Dedifferentiated amniotic fluid mesenchymal stem cell (primary cell): ENCODE measurements around the gene PHACTR1.

ENCODE experiments used
- DNase-seq: peaks from one replicate; pipeline ENCODE4 v3.0.0-alpha.2; 2016; ENCODE audit errors: extremely low spot score

The PHACTR1 gene

GRCh38 chr6:13191461-13191860 is 474.9 kb downstream of the PHACTR1 start:
- DNase-seq, result no peak

GRCh38 chr6:13194852-13195251 is 478.3 kb downstream of the PHACTR1 start:
- DNase-seq, result peak; percentile 17

GRCh38 chr6:13195803-13196202 is 479.2 kb downstream of the PHACTR1 start:
- DNase-seq, result no peak

GRCh38 chr6:13198168-13198567 is 481.6 kb downstream of the PHACTR1 start:
- DNase-seq, result no peak

- no peak for DNase-seq
These were observed 484.8 kb downstream of the PHACTR1 start for GRCh38 chr6:13201336-13201735.

GRCh38 chr6:13203145-13203544 is 486.6 kb downstream of the PHACTR1 start:
- no peak for DNase-seq

- no peak for DNase-seq
These were observed 488.5 kb downstream of the PHACTR1 start for GRCh38 chr6:13205106-13205505.

GRCh38 chr6:13212096-13212495 is 495.5 kb downstream of the PHACTR1 start:
- no peak for DNase-seq

- DNase-seq, result no peak
These were observed 496.0 kb downstream of the PHACTR1 start for GRCh38 chr6:13212538-13212937.

GRCh38 chr6:13215390-13215789 is 498.8 kb downstream of the PHACTR1 start:
- no peak for DNase-seq

- DNase-seq, result no peak
These were observed 499.9 kb downstream of the PHACTR1 start for GRCh38 chr6:13216236-13217014.

GRCh38 chr6:13217206-13217905 is 500.8 kb downstream of the PHACTR1 start:
- DNase-seq, result no peak

- no peak for DNase-seq
These were observed 503.7 kb downstream of the PHACTR1 start for GRCh38 chr6:13220266-13220665.

GRCh38 chr6:13222048-13222447 is 505.5 kb downstream of the PHACTR1 start:
- DNase-seq, result no peak

- no peak for DNase-seq
These were observed 509.5 kb downstream of the PHACTR1 start for GRCh38 chr6:13226071-13226470.

- no peak for DNase-seq
These were observed 512.0 kb downstream of the PHACTR1 start for GRCh38 chr6:13228264-13229204.

GRCh38 chr6:13229205-13230085 is 512.9 kb downstream of the PHACTR1 start:
- DNase-seq, result no peak

GRCh38 chr6:13233106-13233505 is 516.5 kb downstream of the PHACTR1 start:
- no peak for DNase-seq

- DNase-seq, result peak; percentile 19
These were observed 517.6 kb downstream of the PHACTR1 start for GRCh38 chr6:13234130-13234529.

GRCh38 chr6:13235339-13235738 is 518.8 kb downstream of the PHACTR1 start:
- DNase-seq, result no peak

- DNase-seq, result no peak
These were observed 520.8 kb downstream of the PHACTR1 start for GRCh38 chr6:13237318-13237717.
